Stimulated activated CD8-positive, alpha-beta memory T cell treated with anti-CD3 and anti-CD28 coated beads, Interleukin-4, amount 100 ng/mL, for 1 hour (primary cell): ENCODE measurements around the gene PKP1.

Source experiments
- DNase-seq, 2 donors: peaks; one replicate each; pipeline ENCODE4 v3.0.0-alpha.2; 2020; ENCODE audit warnings: low read depth in 2 of 2, low spot score in 1 of 2

Gene PKP1

DNA sequence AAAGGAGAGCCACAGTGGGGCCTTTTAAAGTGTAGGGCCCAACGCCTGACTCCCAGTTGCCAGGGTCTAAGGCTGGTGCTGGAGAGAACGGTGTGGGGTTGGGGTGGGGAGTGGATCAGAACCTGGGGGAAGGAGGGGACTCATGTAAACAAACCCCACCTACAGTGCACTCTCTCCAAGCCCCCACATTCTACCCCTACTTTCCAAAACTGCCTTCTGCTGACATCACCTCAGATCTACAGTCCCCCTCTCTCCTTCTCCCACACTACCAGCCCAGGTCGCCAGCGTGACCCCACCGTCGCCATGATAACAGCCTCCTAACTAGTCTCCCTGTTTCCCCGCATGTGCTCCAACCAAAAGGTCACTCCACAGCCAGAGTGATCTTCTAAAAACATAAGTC, 67.6 kb downstream of the PKP1 start:
- DNase-seq: no peak

- no peak for DNase-seq
Measured at GRCh38 chr1:201351617-201352016, 68.3 kb downstream of the PKP1 start.

DNA sequence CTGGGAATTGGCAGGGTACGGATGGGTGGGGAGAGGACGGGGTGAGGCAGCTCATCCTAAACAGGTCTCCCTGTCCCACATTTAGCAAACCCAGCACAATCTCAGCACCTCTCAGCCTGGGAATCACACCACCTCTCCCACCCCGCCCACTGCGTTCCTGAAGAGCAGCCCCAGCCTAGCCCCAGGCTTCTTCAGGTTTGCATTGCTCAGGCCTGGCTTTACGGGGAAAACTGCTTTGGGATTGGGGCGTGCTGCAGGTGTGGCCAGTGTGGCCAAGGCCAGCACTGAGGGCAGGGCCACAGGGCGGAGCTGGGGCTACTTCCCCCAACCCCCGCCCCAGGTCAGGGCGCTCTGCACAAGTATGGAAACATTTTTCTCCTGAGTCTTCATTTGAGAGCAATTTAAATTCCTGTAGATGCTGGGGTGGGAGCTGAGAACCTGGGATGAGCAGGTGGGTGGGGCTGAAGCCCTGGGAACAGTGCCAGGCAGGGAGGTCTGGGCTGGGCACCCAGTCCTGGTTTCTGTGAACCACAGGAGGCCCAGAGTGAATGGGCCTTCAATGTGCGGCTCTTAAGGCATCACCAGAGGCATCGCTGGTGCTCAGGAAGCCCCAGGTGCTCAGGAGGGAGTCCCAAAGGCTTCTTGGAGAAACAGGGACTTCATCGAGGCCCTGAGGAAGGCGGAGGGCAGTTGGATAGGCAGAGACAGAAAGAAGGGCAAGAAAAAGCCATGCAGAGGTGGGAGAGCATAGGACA, 70.1 kb downstream of the PKP1 start:
- no peak for DNase-seq

- DNase-seq: no peak
Measured at GRCh38 chr1:201354151-201354900, 71.0 kb downstream of the PKP1 start.

- DNase-seq: no peak
Measured at GRCh38 chr1:201354901-201355295, 71.6 kb downstream of the PKP1 start.

GRCh38 chr1:201355471-201355870, 72.2 kb downstream of the PKP1 start:
- no peak for DNase-seq

- DNase-seq: no peak
Measured at GRCh38 chr1:201356236-201356635, 72.9 kb downstream of the PKP1 start.

DNA sequence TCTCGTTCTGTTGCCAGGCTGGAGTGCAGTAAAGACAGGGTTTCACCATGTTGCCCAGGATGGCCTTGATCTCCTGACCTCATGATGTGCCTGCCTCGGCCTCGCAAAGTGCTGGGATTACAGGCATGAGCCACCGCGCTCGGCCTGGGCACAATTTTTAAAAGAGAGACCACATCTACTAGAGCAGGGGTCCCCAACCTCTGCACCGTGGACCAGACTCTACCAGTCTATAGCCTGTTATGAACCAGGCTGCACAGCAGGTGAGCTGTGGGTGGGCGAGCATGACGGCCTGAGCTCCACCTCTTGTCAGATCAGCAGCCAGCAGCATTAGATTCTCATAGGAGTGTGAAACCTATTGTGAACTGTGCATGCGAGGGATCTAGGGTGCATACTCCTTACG, 73.4 kb downstream of the PKP1 start:
- no peak for DNase-seq

GRCh38 chr1:201357211-201357610, 73.9 kb downstream of the PKP1 start:
- no peak for DNase-seq

DNA sequence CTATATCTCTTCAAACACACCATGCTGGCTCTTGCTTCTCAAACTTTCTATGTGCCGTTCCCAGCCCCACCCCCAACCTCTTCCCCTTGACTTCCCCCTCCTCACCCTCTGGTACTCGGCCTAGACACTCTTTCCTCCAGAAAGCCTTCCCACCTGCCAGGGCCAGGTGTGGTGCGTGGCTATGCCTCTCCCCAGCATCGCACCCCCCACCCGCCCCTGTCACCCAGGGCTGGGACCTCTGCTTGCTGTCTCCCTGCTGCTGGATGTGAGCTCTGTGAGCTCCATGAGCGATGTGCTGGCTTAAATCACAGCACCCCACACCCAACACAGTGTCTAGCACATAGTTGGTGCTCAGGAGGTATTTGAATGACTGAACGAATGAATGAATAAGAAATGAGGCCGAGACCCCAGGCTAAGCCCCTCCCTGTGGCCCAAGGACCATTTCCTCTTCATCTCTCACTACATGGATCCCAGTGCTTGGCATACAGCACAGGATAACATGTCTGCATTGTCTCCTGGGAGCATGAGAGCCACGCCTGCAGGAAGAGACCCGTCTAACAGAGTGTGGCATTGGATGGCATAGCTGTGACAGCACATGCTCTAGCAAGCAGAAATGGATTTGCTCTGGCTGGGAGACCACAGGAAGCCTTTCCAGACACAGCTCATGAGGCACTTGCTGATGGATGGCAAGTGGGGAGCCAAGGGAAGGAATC, 74.5 kb downstream of the PKP1 start:
- DNase-seq: no peak

DNA sequence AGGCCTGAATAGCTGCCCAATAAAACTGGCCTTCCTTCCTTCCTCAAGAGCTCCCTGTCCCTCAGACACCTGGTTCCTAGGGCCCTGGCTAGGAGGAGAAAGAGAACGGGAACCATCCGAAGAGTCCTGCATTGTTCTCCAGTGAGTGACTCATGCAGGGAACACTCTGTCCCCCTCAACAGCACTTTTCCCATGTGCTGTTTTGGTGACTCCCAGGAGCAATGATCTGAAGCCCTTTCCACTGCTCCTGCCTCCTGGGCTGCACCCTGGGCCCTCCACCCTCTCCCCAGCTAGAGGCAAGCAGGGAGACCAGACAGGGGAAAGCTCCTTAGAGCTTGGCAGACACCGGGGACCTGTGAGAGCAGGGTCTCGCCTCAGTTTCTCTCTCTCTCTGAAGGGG, 75.3 kb downstream of the PKP1 start:
- no peak for DNase-seq

GRCh38 chr1:201359031-201359872, 75.9 kb downstream of the PKP1 start:
- no peak for DNase-seq

- no peak for DNase-seq
Measured at GRCh38 chr1:201359873-201360210, 76.5 kb downstream of the PKP1 start.

DNA sequence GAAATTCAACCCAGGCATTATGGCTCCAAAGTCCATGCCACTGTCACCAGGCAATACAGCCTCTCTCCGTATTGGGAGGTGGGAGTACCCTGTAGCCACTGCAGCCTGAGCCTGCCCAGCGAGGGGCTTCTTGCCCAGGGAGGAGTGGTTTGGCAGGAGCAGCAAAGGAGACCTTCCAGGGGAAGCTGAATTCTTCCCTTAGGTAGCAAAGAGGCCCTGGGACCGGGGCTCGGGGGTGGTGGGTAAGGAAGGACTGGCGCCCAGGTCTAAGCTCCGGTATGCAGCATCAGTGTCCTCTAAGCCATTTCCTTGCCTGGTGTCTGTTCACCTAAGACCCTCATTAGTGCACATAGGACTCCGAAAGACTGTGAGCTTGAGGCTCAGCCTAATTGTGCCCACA, 77.2 kb downstream of the PKP1 start:
- DNase-seq: no peak

GRCh38 chr1:201360901-201361651, 77.8 kb downstream of the PKP1 start:
- no peak for DNase-seq

GRCh38 chr1:201361652-201362504, 78.6 kb downstream of the PKP1 start:
- no peak for DNase-seq

DNA sequence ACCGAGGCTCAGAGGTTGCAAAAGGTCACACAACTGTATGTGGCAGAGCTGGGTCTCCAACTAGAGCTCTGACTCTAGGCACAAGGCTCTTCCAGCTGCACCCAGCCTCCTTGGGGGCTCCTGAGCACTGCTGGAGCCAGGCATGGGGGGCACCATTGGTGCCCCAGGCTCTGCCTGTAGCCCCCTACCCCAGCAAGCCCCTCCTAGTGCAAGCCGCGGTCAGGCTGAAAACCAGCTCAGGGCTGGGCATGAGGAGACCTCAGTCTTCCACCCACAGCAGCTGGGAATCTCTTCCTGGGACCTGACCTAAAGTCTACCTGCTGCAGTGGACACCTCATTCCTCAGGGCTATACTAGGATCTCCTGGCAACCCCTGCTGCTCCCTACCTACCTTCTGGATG, 79.6 kb downstream of the PKP1 start:
- no peak for DNase-seq

DNA sequence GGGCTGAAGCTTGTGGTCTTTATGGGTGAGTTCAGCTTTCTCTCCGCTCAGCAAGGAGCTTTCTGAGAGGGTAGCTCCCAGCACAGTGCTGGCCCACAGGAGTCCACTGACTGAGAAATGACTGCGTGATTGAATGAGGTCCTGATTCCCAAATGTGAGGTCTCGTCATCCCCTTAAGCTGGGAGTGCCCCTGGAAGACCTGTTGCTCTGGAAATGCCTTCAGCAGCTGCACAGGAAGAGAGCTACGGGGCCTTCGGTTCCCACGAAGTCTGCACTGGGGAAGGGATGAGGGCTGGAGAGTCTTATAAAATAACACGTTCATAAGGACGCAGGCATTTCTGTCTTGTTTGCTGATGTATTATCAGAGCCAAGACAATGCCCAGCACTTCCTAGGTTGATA, 80.2 kb downstream of the PKP1 start:
- no peak for DNase-seq

DNA sequence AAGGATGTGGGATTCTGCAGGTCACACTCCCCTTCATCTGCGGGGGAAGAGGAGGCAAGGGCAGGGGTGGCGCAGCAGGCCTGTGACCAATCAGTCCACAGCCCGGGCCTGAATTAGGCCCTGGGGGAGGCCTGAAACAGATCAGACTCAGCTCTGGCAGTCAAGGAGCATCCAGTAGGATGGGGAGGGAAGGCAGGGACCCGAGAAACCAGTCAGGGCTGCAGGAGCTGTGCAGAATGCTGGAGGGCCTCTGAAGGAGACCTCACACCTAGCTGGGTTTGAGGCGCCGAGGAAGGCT, 81.5 kb downstream of the PKP1 start:
- no peak for DNase-seq

GRCh38 chr1:201365251-201365650, 81.9 kb downstream of the PKP1 start:
- DNase-seq: no peak
